GM19324 (cell line): ENCODE results near the gene TRABD2A.
"Not testable (repeated sequence)": the region's sequence is repeated elsewhere in the genome, so short reads cannot be mapped to it uniquely, and the experiment has no call there.

Experiments
- ATAC-seq: cut with Tn5 transposase; IDR thresholded peaks from one replicate; pipeline ENCODE4 v1.9.1; 2021; ENCODE audit warnings: mild to moderate bottlenecking, moderate library complexity; ENCODE audit not compliant: unreplicated experiment, low FRiP score

The TRABD2A gene

DNA sequence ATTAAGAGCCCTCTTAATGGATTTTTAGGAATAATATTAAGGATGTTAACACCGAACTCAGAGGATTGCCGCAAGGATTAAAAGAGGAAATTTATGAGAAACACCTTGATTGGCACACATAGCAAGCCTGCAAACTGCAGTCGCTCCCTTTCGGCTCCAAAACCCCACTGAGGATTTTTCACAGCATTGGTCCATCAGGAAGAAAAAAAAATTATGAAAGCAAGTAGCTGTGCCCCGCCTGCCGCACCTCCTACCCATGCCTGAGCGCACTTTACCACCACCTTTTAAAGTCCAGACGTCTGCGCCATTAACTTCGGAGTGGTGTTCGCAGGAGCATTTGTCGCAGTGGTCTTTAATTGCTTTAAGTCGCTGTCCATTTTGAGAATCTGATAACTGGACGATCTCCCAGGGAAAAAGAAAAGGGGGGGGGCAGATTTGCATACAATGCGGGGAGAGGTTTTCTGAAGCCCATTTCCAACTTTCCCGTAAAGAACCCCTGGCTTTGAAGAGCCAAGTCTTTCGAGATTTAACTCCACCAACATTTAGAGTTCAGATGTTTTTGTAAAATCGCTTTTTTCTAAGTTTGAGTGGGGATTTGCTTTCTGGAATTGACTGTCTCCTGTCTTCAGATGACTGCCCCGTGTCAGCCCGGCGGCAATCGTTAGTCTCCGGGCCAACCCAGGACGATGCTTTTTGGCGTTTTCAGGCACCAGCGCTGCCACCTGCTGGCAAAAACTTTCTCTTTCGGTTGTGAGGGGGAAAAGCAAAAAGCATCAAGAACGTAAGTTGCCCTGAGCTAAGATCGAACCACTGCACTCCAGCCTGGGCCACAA, 913 bp upstream of the TRABD2A start:
- ATAC-seq: peak; percentile 54

- ATAC-seq: no peak
Observed at GRCh38 chr2:84880395-84880644, 564 bp downstream of the TRABD2A start.

DNA sequence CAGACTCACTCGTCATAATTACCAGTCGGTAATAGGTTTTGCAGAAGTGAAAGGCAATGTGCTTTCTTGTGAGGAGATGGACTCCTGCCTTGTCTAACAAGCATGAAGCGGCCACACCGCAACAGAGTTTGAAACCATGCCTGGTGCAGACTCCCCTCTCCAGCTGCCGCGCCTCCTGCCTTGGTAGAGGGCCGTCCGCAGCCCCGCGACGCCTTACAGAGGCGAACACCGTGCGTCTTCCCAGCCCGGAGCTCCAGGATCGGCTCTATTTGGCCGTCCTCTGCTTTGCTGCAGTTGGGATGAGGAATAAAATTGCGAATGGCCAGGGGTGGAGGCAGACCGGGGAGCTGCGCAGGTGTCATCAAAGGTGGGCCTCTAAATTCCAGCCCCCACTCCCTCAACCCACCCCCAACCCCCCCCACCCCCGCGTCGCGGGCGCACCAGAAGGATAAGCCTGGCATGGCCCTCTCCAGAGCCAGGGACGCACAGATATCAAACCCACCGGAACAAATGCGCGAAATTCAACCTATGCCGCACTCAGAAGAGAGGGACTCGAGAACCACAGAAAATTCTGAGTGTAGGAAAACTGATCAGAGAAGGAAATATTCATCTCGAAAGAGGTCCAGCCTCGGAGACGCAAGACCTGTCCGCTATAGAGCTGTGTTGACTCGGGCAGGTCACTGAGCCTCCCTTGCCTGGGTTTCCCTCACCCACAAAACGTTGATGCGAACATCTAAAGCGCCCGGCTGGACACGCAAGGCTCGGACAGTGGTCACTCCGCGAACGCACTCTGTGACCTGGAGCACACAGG, 1.1 kb downstream of the TRABD2A start:
- ATAC-seq: peak; percentile 40

GRCh38 chr2:84878896-84879583, 1.8 kb downstream of the TRABD2A start:
- no peak for ATAC-seq

- ATAC-seq: no peak
Observed at GRCh38 chr2:84878459-84878858, 2.4 kb downstream of the TRABD2A start.

DNA sequence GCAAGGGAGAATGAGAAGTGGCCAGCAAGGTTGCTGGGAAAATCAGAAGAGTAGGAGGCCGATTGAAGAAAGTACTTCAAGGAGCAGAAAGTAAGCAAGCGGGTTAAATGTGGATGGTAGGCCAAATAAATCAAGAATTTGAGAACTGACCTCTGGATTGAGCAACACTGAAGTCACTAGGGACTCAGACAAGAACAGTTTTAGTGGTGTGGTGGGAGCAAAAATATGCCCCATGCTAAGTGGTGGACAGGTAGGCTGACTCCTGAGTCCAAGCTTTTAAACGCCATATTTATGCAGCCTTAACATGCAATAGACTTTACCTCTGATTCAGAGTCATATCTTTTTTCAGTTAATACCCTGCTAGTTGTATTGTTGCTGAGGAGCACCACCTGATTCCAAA, 4.5 kb downstream of the TRABD2A start:
- ATAC-seq: no peak

GRCh38 chr2:84875619-84876018, 5.3 kb downstream of the TRABD2A start:
- ATAC-seq: not testable (repeated sequence)

DNA sequence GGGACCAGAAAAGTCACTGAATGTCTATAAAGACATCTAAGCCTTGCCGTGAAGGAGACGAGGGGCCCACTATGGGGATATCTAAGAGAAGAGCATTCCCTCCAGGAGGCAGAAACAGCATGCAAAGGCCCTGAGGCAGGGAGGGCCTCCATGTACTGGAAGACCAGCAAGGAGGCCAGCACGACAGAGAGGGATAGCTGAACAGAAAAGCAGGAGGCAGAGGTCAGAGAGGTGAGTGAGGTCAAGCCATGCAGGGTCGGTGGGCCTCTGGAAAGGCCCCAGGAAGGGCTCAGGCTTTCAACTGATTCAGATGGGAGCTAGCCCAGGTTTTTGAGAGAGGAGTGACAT, 5.7 kb downstream of the TRABD2A start:
- ATAC-seq: no peak

GRCh38 chr2:84874381-84875212, 6.3 kb downstream of the TRABD2A start:
- no peak for ATAC-seq

DNA sequence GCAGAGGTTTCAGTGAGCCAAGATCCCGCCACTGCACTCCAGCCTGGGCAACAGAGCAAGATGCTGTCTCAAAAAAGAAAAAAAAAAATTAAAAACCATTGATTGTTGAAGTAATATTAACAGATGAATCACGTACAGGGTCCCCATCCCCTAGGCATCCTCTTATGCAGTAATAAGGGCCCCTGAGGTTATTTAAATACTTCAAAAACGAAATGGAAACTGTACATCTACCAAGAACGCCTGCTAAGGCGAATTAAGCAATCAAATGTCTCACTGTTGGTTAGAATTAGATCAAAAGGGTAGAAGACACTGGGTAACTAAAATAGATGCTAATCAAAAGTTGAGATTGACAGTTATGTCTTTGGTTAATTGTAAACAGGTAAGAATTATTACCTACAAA, 7.5 kb downstream of the TRABD2A start:
- ATAC-seq: no peak

DNA sequence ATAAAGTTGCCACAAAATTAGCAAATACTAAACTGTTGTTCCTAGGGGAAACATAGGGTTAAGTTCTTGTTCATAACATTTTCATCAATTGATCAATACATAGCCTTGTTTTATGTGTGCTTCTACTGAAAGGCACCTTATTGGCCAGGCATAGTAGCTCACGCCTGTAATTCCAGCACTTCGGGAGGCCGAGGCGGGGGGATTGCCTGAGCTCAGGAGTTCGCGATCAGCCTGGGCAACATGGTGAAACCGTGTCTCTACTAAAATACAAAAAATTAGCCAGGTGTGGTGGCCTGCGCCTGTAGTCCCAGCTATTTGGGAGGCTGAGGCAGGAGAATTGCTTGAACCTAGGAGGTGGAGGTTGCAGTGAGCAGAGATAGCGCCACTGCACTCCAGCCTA, 8.2 kb downstream of the TRABD2A start:
- not testable (repeated sequence) for ATAC-seq

DNA sequence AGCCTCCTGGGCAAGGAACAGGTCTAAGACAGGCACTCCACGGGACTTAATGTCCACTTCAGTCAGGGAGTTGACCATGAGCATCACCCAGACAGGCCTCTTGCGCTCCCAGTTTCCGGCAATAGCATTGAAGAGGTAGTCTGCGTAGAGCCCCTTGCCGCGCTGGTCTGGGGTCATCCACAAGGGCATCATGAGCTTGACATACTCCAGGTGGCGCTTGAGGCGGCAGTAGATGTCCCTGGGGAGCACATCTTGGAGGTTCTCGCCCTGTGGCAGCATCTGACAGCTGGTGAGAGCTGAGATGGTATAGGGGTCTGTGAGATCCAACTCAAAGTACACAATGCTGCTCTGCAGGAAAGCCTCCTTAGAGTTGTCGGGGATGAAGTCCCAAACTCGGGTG, 10.6 kb downstream of the TRABD2A start:
- peak; percentile 59 for ATAC-seq

- ATAC-seq: not testable (repeated sequence)
Observed at GRCh38 chr2:84868327-84868726, 12.6 kb downstream of the TRABD2A start.

- no peak for ATAC-seq
Observed at GRCh38 chr2:84866122-84866521, 14.8 kb downstream of the TRABD2A start.

GRCh38 chr2:84865181-84865783, 15.6 kb downstream of the TRABD2A start:
- ATAC-seq: no peak

DNA sequence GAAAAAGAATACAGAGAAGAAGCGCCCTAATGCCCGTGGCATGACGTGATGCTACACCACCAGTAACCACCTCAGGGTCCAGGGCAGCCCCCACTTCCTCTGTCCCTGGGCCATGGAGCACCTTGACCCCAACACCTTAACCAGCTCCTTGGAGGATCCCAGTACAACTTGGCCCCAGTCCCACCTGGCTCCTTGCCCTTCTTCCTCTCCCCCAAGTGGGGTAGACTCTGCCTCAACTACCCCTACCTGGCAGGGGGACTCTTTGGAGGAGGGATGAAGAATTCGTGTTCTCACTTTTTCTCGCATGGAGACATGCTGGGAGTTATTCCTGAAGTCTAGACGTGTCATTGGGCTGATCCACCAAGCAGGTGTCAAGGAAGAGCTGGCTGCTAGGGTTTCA, 18.9 kb downstream of the TRABD2A start:
- ATAC-seq: no peak

DNA sequence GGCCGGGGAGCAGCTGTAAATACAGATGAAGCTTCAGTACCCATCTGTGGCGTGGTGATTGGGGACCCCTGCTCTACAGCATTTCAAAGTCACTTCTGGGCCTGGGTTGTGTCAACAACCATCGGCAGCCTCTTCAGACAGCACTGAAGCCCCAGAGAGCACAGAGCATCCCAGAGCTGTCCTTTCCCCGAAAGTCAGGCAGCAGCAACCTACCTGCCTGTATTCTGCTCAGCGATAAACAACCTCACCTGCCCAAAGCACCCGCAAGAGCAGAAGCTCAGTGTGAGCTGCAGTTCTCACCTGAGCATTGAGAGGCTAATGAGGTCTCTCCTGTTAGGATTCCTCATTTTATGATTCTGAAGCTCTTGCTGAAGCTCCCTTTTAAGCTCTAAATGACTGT, 19.3 kb downstream of the TRABD2A start:
- no peak for ATAC-seq

DNA sequence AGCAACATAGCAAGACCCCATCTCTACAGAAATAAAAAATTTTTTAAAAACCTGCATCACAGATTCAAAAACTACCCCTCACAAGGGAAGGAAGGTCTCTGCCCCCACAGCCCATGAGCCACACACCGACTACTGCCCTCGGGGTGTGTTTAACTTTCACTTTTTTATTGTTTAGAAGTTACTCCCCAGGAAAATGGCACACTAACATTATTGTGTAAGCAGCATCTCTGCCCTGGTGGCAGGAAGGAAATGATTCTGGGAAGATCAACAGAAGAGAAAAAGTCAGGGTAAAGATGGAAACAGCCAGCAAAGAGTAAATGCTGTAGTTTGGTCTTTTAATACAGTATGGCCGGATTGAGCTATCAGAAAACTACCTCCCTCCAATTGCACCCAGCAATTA, 21.9 kb downstream of the TRABD2A start:
- no peak for ATAC-seq

GRCh38 chr2:84858123-84858522, 22.8 kb downstream of the TRABD2A start:
- no peak for ATAC-seq

GRCh38 chr2:84857566-84857965, 23.3 kb downstream of the TRABD2A start:
- no peak for ATAC-seq
